H1 (cell line): ENCODE results near the gene LRRTM3. TPM values are rescaled to one million over a fixed set of nuclear protein-coding genes. Genes with fewer than 3 reads are reported as not detected.

ENCODE experiments used
- CTCF ChIA-PET: fragments of 300-600 bp; sonication (Branson Sonifier 250); formaldehyde crosslinking; loops from one replicate; lab custom pipeline; 2021; ENCODE audit not compliant: partially characterized antibody; lab: Charles Lee
- POLR2A ChIA-PET: fragments of 300-600 bp; sonication (Branson Sonifier 250); formaldehyde crosslinking; loops from one replicate; lab custom pipeline; 2021; ENCODE audit warnings: inconsistent platforms; ENCODE audit not compliant: partially characterized antibody; lab: Charles Lee
- DNase-seq, 2 experiments: peaks; one replicate each; pipeline versions ENCODE4 v3.0.0 to v3.0.0-alpha.2; 2010 to 2022; ENCODE audit warnings: low spot score in 2 of 2, low read depth in 1 of 2, mixed read lengths in 1 of 2
- FAIRE-seq: peaks from 2 replicates; lab custom pipeline; 2011; peaks lifted over from hg19 to GRCh38; lab: Jason Lieb, UNC
- H2AFZ ChIP-seq: 2 replicates; pipeline ENCODE4 v1.8.1; 2012; ENCODE audit warnings: low read length, inconsistent platforms
- H2AK5ac ChIP-seq: 2 replicates; pipeline ENCODE4 v1.6.1; 2013; ENCODE audit warnings: low read depth, low read length
- H2BK120ac ChIP-seq: replicated peaks from 2 replicates; pipeline ENCODE3; 2013; ENCODE audit warnings: low read depth, low read length, inconsistent platforms
- H2BK12ac ChIP-seq: 2 replicates; pipeline ENCODE4 v1.6.1; 2013; ENCODE audit warnings: low read depth, low read length
- H2BK15ac ChIP-seq: 2 replicates; pipeline ENCODE4 v1.6.1; 2013; ENCODE audit warnings: low read length
- H2BK20ac ChIP-seq: 2 replicates; pipeline ENCODE4 v1.6.1; 2013; ENCODE audit warnings: low read length
- H2BK5ac ChIP-seq: 2 replicates; pipeline ENCODE4 v1.6.1; 2013; ENCODE audit warnings: low read depth, low read length
- H3K14ac ChIP-seq: 2 replicates; pipeline ENCODE4 v1.6.1; 2013; ENCODE audit warnings: inconsistent platforms; ENCODE audit not compliant: insufficient read length
- H3K18ac ChIP-seq: 2 replicates; pipeline ENCODE4 v1.6.1; 2013; ENCODE audit warnings: low read length; ENCODE audit errors: extremely low read depth
- H3K23ac ChIP-seq: 2 replicates; pipeline ENCODE4 v1.6.1; 2013; ENCODE audit warnings: inconsistent platforms; ENCODE audit not compliant: insufficient read length
- H3K23me2 ChIP-seq: 2 replicates; pipeline ENCODE4 v1.6.1; 2013; ENCODE audit warnings: low read depth, low read length
- H3K27ac ChIP-seq: 2 replicates; pipeline ENCODE4 v1.6.1; 2011; ENCODE audit warnings: low read depth, low read length, inconsistent platforms
- H3K27me3 ChIP-seq, 4 experiments: replicated peaks in 1 of 4; 1 replicate in 1 of 4; 2 replicates in 3 of 4; pipeline versions ENCODE4 v1.6.1 to v1.8.1; 2011 to 2013; ENCODE audit warnings: low read length in 3 of 4, mild to moderate bottlenecking in 3 of 4, inconsistent platforms in 2 of 4, mixed read lengths in 2 of 4, moderate library complexity in 1 of 4; ENCODE audit not compliant: control insufficient read depth in 3 of 4, insufficient read depth in 3 of 4; ENCODE audit errors: extremely low read depth in 1 of 4
- H3K36me3 ChIP-seq, 4 experiments: 2 replicates each; pipeline versions ENCODE4 v1.6.1 to v1.8.1; 2011 to 2013; ENCODE audit warnings: mild to moderate bottlenecking in 4 of 4, low read length in 3 of 4, moderate library complexity in 2 of 4, control low read depth in 1 of 4, inconsistent platforms in 1 of 4; ENCODE audit not compliant: insufficient read depth in 4 of 4, control insufficient read depth in 2 of 4
- H3K4ac ChIP-seq: replicated peaks from 2 replicates; pipeline ENCODE3; 2013; ENCODE audit warnings: low read length, low read depth, mixed read lengths, inconsistent platforms; ENCODE audit not compliant: insufficient read length
- H3K4me1 ChIP-seq, 4 experiments: replicated peaks in 1 of 4; 1 replicate in 1 of 4; 2 replicates in 3 of 4; pipeline versions ENCODE4 v1.6.1 to v1.8.1; 2011 to 2013; ENCODE audit warnings: low read length in 3 of 4, inconsistent platforms in 2 of 4, mixed read lengths in 1 of 4; ENCODE audit not compliant: insufficient read depth in 4 of 4, control insufficient read depth in 3 of 4
- H3K4me2 ChIP-seq, 2 experiments: 2 replicates each; pipeline versions ENCODE4 v1.6.1 to v1.8.1; 2011 to 2013; ENCODE audit warnings: low read depth in 2 of 2, low read length in 2 of 2, control low read depth in 1 of 2, inconsistent platforms in 1 of 2, mild to moderate bottlenecking in 1 of 2; ENCODE audit not compliant: insufficient read depth in 1 of 2
- H3K4me3 ChIP-seq, 4 experiments: fragments of 200-600, 300-600 bp in 1 of 4; sonication (generic), shearing (Covaris generic), sonication (Bioruptor Twin) in 1 of 4; 2 replicates each; pipeline versions ENCODE4 v1.5.1 to v1.8.1; 2011 to 2016; ENCODE audit warnings: low read length in 4 of 4, low read depth in 3 of 4, control low read depth in 2 of 4, inconsistent platforms in 2 of 4, mild to moderate bottlenecking in 2 of 4, mixed read lengths in 1 of 4, moderate library complexity in 1 of 4; ENCODE audit not compliant: insufficient read depth in 2 of 4; ENCODE audit errors: extremely low read depth in 1 of 4
- H3K56ac ChIP-seq: replicated peaks from 2 replicates; pipeline ENCODE3; 2013; ENCODE audit warnings: low read depth, mild to moderate bottlenecking, mixed read lengths, low read length, inconsistent platforms; ENCODE audit not compliant: insufficient read length
- H3K79me1 ChIP-seq: 2 replicates; pipeline ENCODE4 v1.6.1; 2013; ENCODE audit warnings: low read depth, low read length, control low read depth
- H3K79me2 ChIP-seq, 2 experiments: 2 replicates each; pipeline versions ENCODE4 v1.6.1 to v1.8.1; 2012 to 2013; ENCODE audit warnings: low read length in 2 of 2, mild to moderate bottlenecking in 2 of 2, inconsistent platforms in 1 of 2; ENCODE audit not compliant: insufficient read depth in 2 of 2, control insufficient read depth in 1 of 2
- H3K9ac ChIP-seq, 4 experiments: replicated peaks in 1 of 4; 1 replicate in 1 of 4; 2 replicates in 3 of 4; pipeline versions ENCODE4 v1.6.1 to v1.8.1; 2011 to 2013; ENCODE audit warnings: low read depth in 3 of 4, low read length in 3 of 4, control low read depth in 2 of 4, mild to moderate bottlenecking in 2 of 4, moderate library complexity in 2 of 4, inconsistent platforms in 1 of 4; ENCODE audit errors: extremely low read depth in 1 of 4
- H3K9me3 ChIP-seq, 2 experiments: 2 replicates each; pipeline versions ENCODE4 v1.6.1 to v1.8.1; 2012 to 2013; ENCODE audit warnings: mild to moderate bottlenecking in 2 of 2, moderate library complexity in 2 of 2, control low read depth in 1 of 2, inconsistent platforms in 1 of 2, low read depth in 1 of 2, low read length in 1 of 2, mixed read lengths in 1 of 2; ENCODE audit not compliant: insufficient read depth in 2 of 2
- H4K20me1 ChIP-seq, 2 experiments: replicated peaks in 1 of 2; 2 replicates each; pipeline versions ENCODE3 to v1.8.1; 2011 to 2013; ENCODE audit warnings: inconsistent platforms in 2 of 2, low read length in 2 of 2, mild to moderate bottlenecking in 1 of 2; ENCODE audit not compliant: insufficient read depth in 2 of 2, control insufficient read depth in 1 of 2
- H4K5ac ChIP-seq: 2 replicates; pipeline ENCODE4 v1.6.1; 2013; ENCODE audit warnings: low read length, low read depth, mixed read lengths, inconsistent platforms; ENCODE audit not compliant: insufficient read length
- H4K8ac ChIP-seq: 2 replicates; pipeline ENCODE4 v1.8.0; 2013; ENCODE audit warnings: mild to moderate bottlenecking, moderate library complexity, low read length, inconsistent platforms; ENCODE audit not compliant: insufficient read depth; ENCODE audit errors: extremely low read depth
- H4K91ac ChIP-seq: replicated peaks from 2 replicates; pipeline ENCODE3; 2013; ENCODE audit warnings: low read length, mixed read lengths, inconsistent platforms; ENCODE audit not compliant: insufficient read length
- BCL11A ChIP-seq, 2 experiments: IDR thresholded peaks; one replicate each; pipeline ENCODE4 v1.6.1; 2011; ENCODE audit warnings: low read depth in 2 of 2, low read length in 2 of 2, mild to moderate bottlenecking in 2 of 2
- CTBP2 ChIP-seq: IDR thresholded peaks from 2 replicates; pipeline ENCODE4 v1.7.0; 2011; ENCODE audit warnings: borderline replicate concordance, mild to moderate bottlenecking, moderate library complexity, mixed read lengths, low read length; ENCODE audit not compliant: insufficient read depth, insufficient read length
- EZH2 ChIP-seq: fragments of 200-600 bp; sonication (generic); IDR thresholded peaks from 2 replicates; pipeline ENCODE4 v1.7.1; 2012; ENCODE audit warnings: low read depth, mild to moderate bottlenecking, moderate library complexity, low read length, inconsistent platforms; ENCODE audit not compliant: severe bottlenecking
- FOSL1 ChIP-seq: IDR thresholded peaks from 2 replicates; pipeline ENCODE4 v1.6.1; 2011; ENCODE audit warnings: mild to moderate bottlenecking, low read depth, low read length, moderate library complexity; ENCODE audit not compliant: insufficient read depth
- KDM1A ChIP-seq: fragments of 200-600, 300-600 bp; sonication (generic); IDR thresholded peaks from 2 replicates; pipeline ENCODE4 v1.7.1; 2016; ENCODE audit warnings: mild to moderate bottlenecking, low read length, borderline replicate concordance
- KDM4A ChIP-seq: IDR thresholded peaks from one replicate; pipeline ENCODE4 v1.7.1; 2012; ENCODE audit warnings: low read depth, mild to moderate bottlenecking, moderate library complexity, low read length, inconsistent platforms; ENCODE audit not compliant: severe bottlenecking
- KDM5A ChIP-seq: fragments of 200-600 bp; IDR thresholded peaks from 2 replicates; pipeline ENCODE4 v1.7.1; 2012; ENCODE audit warnings: mild to moderate bottlenecking, low read length, inconsistent platforms, mixed read lengths
- POU5F1 ChIP-seq: IDR thresholded peaks from 2 replicates; pipeline ENCODE4 v1.6.1; 2011; ENCODE audit warnings: low read depth, mild to moderate bottlenecking, low read length, moderate library complexity
- RNF2 ChIP-seq: fragments of 200-900, 300-1000 bp; sonication (generic); IDR thresholded peaks from 2 replicates; pipeline ENCODE4 v1.7.1; 2016; ENCODE audit warnings: borderline replicate concordance, low read depth, mild to moderate bottlenecking, antibody characterized with exemption, low read length; ENCODE audit not compliant: poor library complexity, severe bottlenecking; ENCODE audit errors: missing control alignments
- SAP30 ChIP-seq: fragments of 300-600 bp; sonication (generic); IDR thresholded peaks from 2 replicates; pipeline ENCODE4 v1.7.1; 2012; ENCODE audit warnings: low read length, moderate library complexity, mild to moderate bottlenecking, inconsistent platforms; ENCODE audit not compliant: insufficient read depth, insufficient replicate concordance
- WGBS, 2 experiments: shearing (Covaris generic) in 1 of 2; methylation state at CpG; one replicate each; pipeline versions ENCODE4 v1.1.6 to v1.1.7; 2013 to 2015; ENCODE audit warnings: low lambda C conversion rate in 2 of 2, mixed read lengths in 2 of 2, inconsistent platforms in 1 of 2, low coverage in 1 of 2, missing lambda C conversion rate in 1 of 2; ENCODE audit not compliant: insufficient replicate concordance in 2 of 2, insufficient coverage in 1 of 2, insufficient read length in 1 of 2; ENCODE audit errors: extremely low coverage in 1 of 2, missing lambda C conversion rate in 1 of 2; 5-methylcytosine and 5-hydroxymethylcytosine counted together
- polyA plus RNA-seq, 7 experiments: library from polyadenylated mRNA; depleted of rRNA in 3 of 7; stranded (reverse) in 5 of 7; unstranded in 2 of 7; fragments of >200 nt in 5 of 7; fragments of 200-250 nt in 2 of 7; gene quantifications; 1 replicate in 5 of 7; 2 replicates in 1 of 7; 4 replicates in 1 of 7; pipeline versions ENCODE4 v1.2.1 to v1.2.3, GENCODE V29; 2011 to 2013; ENCODE audit warnings: missing spikeins in 2 of 7, mixed read lengths in 2 of 7
- total RNA-seq: library from RNA; stranded (reverse); fragmentation: NEBNext Ultra II Directional; extraction: Animal tissue kit (Norgen Biotek cat#: 25700); gene quantifications from 2 replicates; pipeline ENCODE4 v1.2.1, GENCODE V29; 2021
- TF ChIP-seq, protein P1 (sequence below), 3 experiments: IDR thresholded peaks; 1 replicate in 2 of 3; 2 replicates in 1 of 3; pipeline versions ENCODE4 v1.5.1 to v1.6.1; 2011; ENCODE audit warnings: low read length in 3 of 3, mild to moderate bottlenecking in 3 of 3, inconsistent platforms in 2 of 3, low read depth in 1 of 3, moderate library complexity in 1 of 3; ENCODE audit not compliant: insufficient read depth in 1 of 3; ENCODE audit errors: control extremely low read depth in 1 of 3

LRRTM3 gene
- total and polyA plus RNA-seq, 2 of the 8 experiments (the other 6 are each of a cell fraction or from before 2014, with no cell fraction given), result 0.33 to 0.48 TPM

DNA sequence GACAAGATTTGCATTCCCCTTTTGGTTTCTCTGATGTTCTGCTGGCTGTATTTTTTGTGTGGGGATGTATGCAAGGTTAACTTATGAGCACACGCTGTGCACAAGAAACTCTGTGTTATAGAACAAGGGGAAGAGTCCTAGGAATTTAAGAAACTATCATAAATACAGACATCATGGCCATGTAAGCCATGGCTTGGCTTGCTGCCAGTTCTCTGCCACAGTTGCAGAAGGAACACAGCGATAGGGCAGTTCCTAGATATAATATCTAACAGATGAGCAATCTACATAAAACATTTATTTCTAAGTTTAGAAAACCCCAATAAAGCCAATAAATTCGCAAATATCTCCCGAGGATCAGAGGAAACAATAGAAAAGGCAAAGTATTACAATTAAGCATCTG is 153.3 kb downstream of the LRRTM3 start:
- POLR2A ChIA-PET, result no interaction called here
- Histone ChIP-seq H2BK120ac (no peak overlapping the region), H3K27ac (no peak overlapping the region), H2BK5ac (no peak overlapping the region), H3K27me3 (no peaks in the 10 kb centered on the region), H4K5ac (no peak overlapping the region), H3K9ac (no peak overlapping the region), H3K36me3 (no peaks in the 10 kb centered on the region), H4K91ac (no peak overlapping the region), H3K9me3 (no peaks in the 10 kb centered on the region), H3K18ac (no peak overlapping the region), H2AFZ (no peak overlapping the region), H3K4me2 (no peak overlapping the region), H3K23me2 (no peaks in the 10 kb centered on the region), H3K79me1 (no peaks in the 10 kb centered on the region), H2BK12ac (no peak overlapping the region), H3K4me3 (no peak overlapping the region), H4K20me1 (no peaks in the 10 kb centered on the region), H2BK20ac (no peak overlapping the region), H4K8ac (no peak overlapping the region), H3K4ac (no peak overlapping the region), H3K79me2 (no peaks in the 10 kb centered on the region), H2AK5ac (no peak overlapping the region), H3K56ac (no peak overlapping the region), H3K23ac (no peak overlapping the region), H2BK15ac (no peak overlapping the region), H3K4me1 (no peaks in the 10 kb centered on the region), H3K14ac (no peak overlapping the region)
- TF ChIP-seq BCL11A (IDR thresholded peaks at IDR 0.05; ENCODE audit: low read depth in 2 of 2, low read length in 2 of 2) (no peak), FOSL1 (no peak), EZH2 (no peak), KDM4A (no peak), SAP30 (no peak), KDM1A (no peak), KDM5A (no peak), RNF2 (no peak), CTBP2 (no peak), POU5F1 (no peak)
- TF ChIP-seq, protein P1, sequence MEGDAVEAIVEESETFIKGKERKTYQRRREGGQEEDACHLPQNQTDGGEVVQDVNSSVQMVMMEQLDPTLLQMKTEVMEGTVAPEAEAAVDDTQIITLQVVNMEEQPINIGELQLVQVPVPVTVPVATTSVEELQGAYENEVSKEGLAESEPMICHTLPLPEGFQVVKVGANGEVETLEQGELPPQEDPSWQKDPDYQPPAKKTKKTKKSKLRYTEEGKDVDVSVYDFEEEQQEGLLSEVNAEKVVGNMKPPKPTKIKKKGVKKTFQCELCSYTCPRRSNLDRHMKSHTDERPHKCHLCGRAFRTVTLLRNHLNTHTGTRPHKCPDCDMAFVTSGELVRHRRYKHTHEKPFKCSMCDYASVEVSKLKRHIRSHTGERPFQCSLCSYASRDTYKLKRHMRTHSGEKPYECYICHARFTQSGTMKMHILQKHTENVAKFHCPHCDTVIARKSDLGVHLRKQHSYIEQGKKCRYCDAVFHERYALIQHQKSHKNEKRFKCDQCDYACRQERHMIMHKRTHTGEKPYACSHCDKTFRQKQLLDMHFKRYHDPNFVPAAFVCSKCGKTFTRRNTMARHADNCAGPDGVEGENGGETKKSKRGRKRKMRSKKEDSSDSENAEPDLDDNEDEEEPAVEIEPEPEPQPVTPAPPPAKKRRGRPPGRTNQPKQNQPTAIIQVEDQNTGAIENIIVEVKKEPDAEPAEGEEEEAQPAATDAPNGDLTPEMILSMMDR (IDR thresholded peaks at IDR 0.05; ENCODE audit: control extremely low read depth in 1 of 3, insufficient read depth in 1 of 3, low read depth in 1 of 3, low read length in 3 of 3), result no peak
- no peak for FAIRE-seq
- 92% methylated on average over 4 of the region's 4 CpGs; no CpG with 5 or more reads in 1 of the 2 experiments for WGBS, 2 experiments
- CTCF ChIA-PET, result no interaction called here
- no peak for DNase-seq
